GM12891 (cell line): ENCODE results near the gene PHLPP1.

Experiments
- DNase-seq: peaks from one replicate; pipeline ENCODE4 v3.0.0; 2011; ENCODE audit warnings: low spot score; ENCODE audit not compliant: insufficient read length
- FAIRE-seq: peaks from 2 replicates; lab custom pipeline; 2011; peaks lifted over from hg19 to GRCh38; lab: Jason Lieb, UNC
- PAX5 ChIP-seq: IDR thresholded peaks from 2 replicates; pipeline ENCODE4 v1.6.1; 2011; ENCODE audit warnings: low read length, moderate library complexity, mild to moderate bottlenecking; ENCODE audit not compliant: insufficient read depth, severe bottlenecking
- POLR2A ChIP-seq: IDR thresholded peaks from 2 replicates; pipeline ENCODE4 v1.6.1; 2011; ENCODE audit warnings: low read depth, low read length, control low read depth
- POLR2AphosphoS5 ChIP-seq: IDR thresholded peaks from 2 replicates; pipeline ENCODE4 v1.6.1; 2011; ENCODE audit warnings: low read depth, low read length, control low read depth
- POU2F2 ChIP-seq: IDR thresholded peaks from 2 replicates; pipeline ENCODE4 v1.6.1; 2011; ENCODE audit warnings: low read depth, mild to moderate bottlenecking, control low read depth, low read length, moderate library complexity
- SPI1 ChIP-seq: IDR thresholded peaks from 2 replicates; pipeline ENCODE4 v1.6.1; 2011; ENCODE audit warnings: low read depth, low read length, control low read depth
- TAF1 ChIP-seq: IDR thresholded peaks from 2 replicates; pipeline ENCODE4 v1.6.1; 2011; ENCODE audit warnings: low read depth, low read length, control low read depth

The PHLPP1 gene

GRCh38 chr18:62978251-62979049 is 263.1 kb downstream of the PHLPP1 start:
- TF ChIP-seq POLR2A: no peak
- TF ChIP-seq PAX5: no peak
- TF ChIP-seq POLR2AphosphoS5: no peak
- TF ChIP-seq TAF1: no peak
- TF ChIP-seq POU2F2: no peak
- no peak for TF ChIP-seq SPI1
- no peak for FAIRE-seq
- DNase-seq: no peak

- TF ChIP-seq POU2F2 (no peak), POLR2A (no peak), TAF1 (no peak), POLR2AphosphoS5 (no peak), PAX5 (no peak), SPI1 (no peak)
- DNase-seq: no peak
- no peak for FAIRE-seq
Measured at GRCh38 chr18:62979176-62979575, 263.8 kb downstream of the PHLPP1 start.

- FAIRE-seq (no peak), DNase-seq (no peak)
- TF ChIP-seq POLR2A: no peak
- no peak for TF ChIP-seq TAF1
- TF ChIP-seq PAX5: no peak
- no peak for TF ChIP-seq SPI1
- TF ChIP-seq POLR2AphosphoS5: no peak
- TF ChIP-seq POU2F2: no peak
Measured at GRCh38 chr18:62979900-62980299, 264.6 kb downstream of the PHLPP1 start.

- DNase-seq: no peak
- TF ChIP-seq SPI1 (no peak), POU2F2 (no peak), PAX5 (no peak), TAF1 (no peak), POLR2A (no peak), POLR2AphosphoS5 (no peak)
- FAIRE-seq: no peak
Measured at GRCh38 chr18:62981566-62981965, 266.2 kb downstream of the PHLPP1 start.

GRCh38 chr18:62982600-62983251 is 267.4 kb downstream of the PHLPP1 start:
- FAIRE-seq: peak; percentile 85

DNA sequence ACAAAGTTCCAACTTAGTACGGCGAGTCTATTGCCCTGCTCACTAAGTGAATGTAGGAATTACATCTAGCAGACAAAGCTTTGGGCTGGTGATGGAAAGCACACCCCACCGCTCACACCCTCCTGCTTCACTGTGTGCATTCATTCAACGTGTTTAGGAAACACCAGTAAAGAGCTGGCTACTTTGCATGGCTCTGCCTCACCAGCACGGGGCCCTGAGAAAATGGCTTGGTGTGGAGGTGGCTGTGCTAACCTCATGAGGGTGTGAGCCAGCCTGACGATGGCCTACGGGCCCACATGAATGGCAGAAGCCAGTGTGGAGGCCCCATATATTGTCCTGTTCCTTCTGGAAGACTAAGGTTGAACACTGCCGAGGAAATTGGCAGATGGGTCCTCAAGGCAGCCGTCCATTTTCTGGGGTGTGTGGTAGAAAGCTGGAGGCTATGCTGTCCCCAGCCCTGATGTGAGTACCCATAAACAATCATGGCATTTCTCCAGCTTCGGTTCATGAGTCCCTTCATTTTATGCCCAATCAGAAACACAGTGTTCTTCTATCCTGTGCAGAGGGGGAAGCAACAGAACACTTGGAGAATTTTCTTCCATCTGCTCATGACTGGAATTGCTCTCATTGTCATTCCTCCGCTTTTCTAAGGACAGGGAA is 269.4 kb downstream of the PHLPP1 start:
- TF ChIP-seq TAF1 (no peak), POLR2AphosphoS5 (no peak), PAX5 (no peak), SPI1 (no peak), POU2F2 (no peak), POLR2A (no peak)
- FAIRE-seq: no peak
- no peak for DNase-seq

More at GRCh38 chr18:62982600-62983251, 267.4 kb downstream of the PHLPP1 start:
- TF ChIP-seq TAF1: no peak
- TF ChIP-seq POU2F2: no peak
- TF ChIP-seq POLR2AphosphoS5: no peak
- TF ChIP-seq PAX5: no peak
- no peak for TF ChIP-seq SPI1
- TF ChIP-seq POLR2A: no peak
- peak; percentile 63 for DNase-seq

GRCh38 chr18:62986490-62986889 is 271.1 kb downstream of the PHLPP1 start:
- no peak for TF ChIP-seq POLR2A
- TF ChIP-seq SPI1: no peak
- TF ChIP-seq PAX5: no peak
- TF ChIP-seq POLR2AphosphoS5: no peak
- TF ChIP-seq POU2F2: no peak
- TF ChIP-seq TAF1: no peak
- DNase-seq: no peak
- FAIRE-seq: no peak

GRCh38 chr18:62987055-62987830 is 271.9 kb downstream of the PHLPP1 start:
- no peak for TF ChIP-seq SPI1
- no peak for TF ChIP-seq PAX5
- no peak for TF ChIP-seq POLR2A
- TF ChIP-seq POU2F2: no peak
- no peak for TF ChIP-seq TAF1
- TF ChIP-seq POLR2AphosphoS5: no peak
- no peak for DNase-seq

More at GRCh38 chr18:62987055-62987830, 271.9 kb downstream of the PHLPP1 start:
- FAIRE-seq: no peak
